Thyroid gland (tissue), 4 donors: ENCODE results near the gene XCL1.

Experiments used
- POLR2A ChIP-seq, 2 donors: fragments of 450-650 bp; IDR thresholded peaks; one replicate each; pipeline ENCODE4 v1.6.1; 2017; ENCODE audit warnings: antibody characterized with exemption in 2 of 2, mild to moderate bottlenecking in 2 of 2, moderate library complexity in 1 of 2
- TF ChIP-seq, protein P1 (sequence below), 6 experiments: fragments of 200-600 bp in 3 of 6; fragments of 450-650 bp in 3 of 6; sonication (generic) in 3 of 6; IDR thresholded peaks; one replicate each; pipeline ENCODE4 v1.5.1; 2016 to 2019; ENCODE audit warnings: antibody characterized with exemption in 6 of 6, mild to moderate bottlenecking in 2 of 6, inconsistent platforms in 1 of 6, moderate library complexity in 1 of 6

DNA sequence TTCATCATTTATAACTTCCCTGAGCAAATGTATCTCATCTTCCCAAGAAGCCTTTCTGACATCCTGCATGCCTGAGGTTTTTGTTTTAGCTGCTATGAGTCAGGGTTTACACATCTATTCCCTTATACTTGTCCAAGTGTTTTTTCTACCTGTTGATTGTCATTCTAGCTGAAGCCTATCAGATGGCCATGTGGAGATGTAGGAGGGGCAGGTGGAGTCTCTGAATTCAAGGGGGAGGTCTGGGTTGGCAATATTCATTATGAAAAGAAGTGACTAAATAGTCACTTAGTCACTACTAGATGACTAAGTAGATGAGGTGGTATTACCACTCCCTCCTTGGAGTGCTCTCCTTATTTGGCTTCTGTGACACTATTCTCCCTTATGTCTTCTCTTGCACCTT lies 52.4 kb downstream of the XCL1 start:
- TF ChIP-seq, protein P1, sequence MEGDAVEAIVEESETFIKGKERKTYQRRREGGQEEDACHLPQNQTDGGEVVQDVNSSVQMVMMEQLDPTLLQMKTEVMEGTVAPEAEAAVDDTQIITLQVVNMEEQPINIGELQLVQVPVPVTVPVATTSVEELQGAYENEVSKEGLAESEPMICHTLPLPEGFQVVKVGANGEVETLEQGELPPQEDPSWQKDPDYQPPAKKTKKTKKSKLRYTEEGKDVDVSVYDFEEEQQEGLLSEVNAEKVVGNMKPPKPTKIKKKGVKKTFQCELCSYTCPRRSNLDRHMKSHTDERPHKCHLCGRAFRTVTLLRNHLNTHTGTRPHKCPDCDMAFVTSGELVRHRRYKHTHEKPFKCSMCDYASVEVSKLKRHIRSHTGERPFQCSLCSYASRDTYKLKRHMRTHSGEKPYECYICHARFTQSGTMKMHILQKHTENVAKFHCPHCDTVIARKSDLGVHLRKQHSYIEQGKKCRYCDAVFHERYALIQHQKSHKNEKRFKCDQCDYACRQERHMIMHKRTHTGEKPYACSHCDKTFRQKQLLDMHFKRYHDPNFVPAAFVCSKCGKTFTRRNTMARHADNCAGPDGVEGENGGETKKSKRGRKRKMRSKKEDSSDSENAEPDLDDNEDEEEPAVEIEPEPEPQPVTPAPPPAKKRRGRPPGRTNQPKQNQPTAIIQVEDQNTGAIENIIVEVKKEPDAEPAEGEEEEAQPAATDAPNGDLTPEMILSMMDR (IDR thresholded peaks at IDR 0.05) = no peak
- no peak for TF ChIP-seq POLR2A (IDR thresholded peaks at IDR 0.05)
